Parathyroid adenoma (tissue), 2 donors: ENCODE results near the gene KRIT1.

Source experiments
- H2AFZ ChIP-seq: fragments of 300-600 bp; sonication (generic); one replicate; pipeline ENCODE4 v1.7.0; 2017; ENCODE audit warnings: antibody characterized with exemption, mild to moderate bottlenecking
- H3K27ac ChIP-seq: fragments of 300-600 bp; sonication (generic); one replicate; pipeline ENCODE4 v1.7.0; 2017
- H3K27me3 ChIP-seq: fragments of 300-600 bp; sonication (generic); one replicate; pipeline ENCODE4 v1.7.0; 2017; ENCODE audit warnings: low read length; ENCODE audit not compliant: control insufficient read depth, insufficient read depth
- H3K36me3 ChIP-seq: fragments of 300-600 bp; sonication (generic); one replicate; pipeline ENCODE4 v1.7.0; 2017; ENCODE audit warnings: low read length; ENCODE audit not compliant: control insufficient read depth, insufficient read depth
- H3K4me1 ChIP-seq: fragments of 300-600 bp; sonication (generic); one replicate; pipeline ENCODE4 v1.7.0; 2017; ENCODE audit warnings: control low read depth
- H3K4me2 ChIP-seq: fragments of 300-600 bp; sonication (generic); one replicate; pipeline ENCODE4 v1.7.0; 2017; ENCODE audit warnings: low read length
- H3K4me3 ChIP-seq: fragments of 300-600 bp; sonication (generic); one replicate; pipeline ENCODE4 v1.7.0; 2017; ENCODE audit warnings: low read depth, low read length
- H3K79me2 ChIP-seq: fragments of 300-600 bp; sonication (generic); one replicate; pipeline ENCODE4 v1.7.0; 2017; ENCODE audit warnings: control low read depth
- H3K9ac ChIP-seq: fragments of 300-600 bp; sonication (generic); one replicate; pipeline ENCODE4 v1.7.0; 2017; ENCODE audit warnings: mild to moderate bottlenecking
- H3K9me3 ChIP-seq: fragments of 300-600 bp; sonication (generic); one replicate; pipeline ENCODE4 v1.7.0; 2017; ENCODE audit warnings: low read length; ENCODE audit not compliant: control insufficient read depth
- CTCF ChIP-seq: fragments of 300-600 bp; sonication (generic); IDR thresholded peaks from one replicate; pipeline ENCODE4 v1.7.0; 2017; ENCODE audit warnings: antibody characterized with exemption, mild to moderate bottlenecking
- donor health status: primary hyperparathyroidism.

KRIT1 gene

DNA sequence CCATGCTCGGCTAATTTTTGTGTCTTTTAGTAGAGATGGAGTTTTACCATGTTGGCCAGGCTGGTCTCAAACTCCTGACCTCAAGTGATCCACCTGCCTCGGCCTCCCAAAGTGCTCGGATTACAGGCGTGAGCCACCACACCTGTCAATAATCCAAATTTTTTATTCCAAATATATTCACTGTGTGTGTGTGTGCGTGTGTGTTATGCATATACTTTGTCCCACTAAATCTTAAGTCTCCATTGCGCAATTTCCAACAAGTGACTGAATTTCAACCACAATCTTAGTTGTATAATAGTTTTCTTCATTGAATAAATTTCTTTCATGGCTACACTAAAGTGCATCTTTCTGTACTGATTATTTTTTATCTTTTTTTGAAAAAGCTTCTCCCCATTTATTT lies 2.7 kb downstream of the KRIT1 start:
- Histone ChIP-seq H3K27ac (no peak overlapping the region), H3K4me2 (no peak overlapping the region), H2AFZ (no peak overlapping the region), H3K36me3 (no peaks in the 10 kb centered on the region), H3K27me3 (no peaks in the 10 kb centered on the region), H3K9me3 (no peaks in the 10 kb centered on the region), H3K79me2 (peaks cover 11% of the 10 kb centered on the region), H3K4me3 (no peak overlapping the region), H3K9ac (no peak overlapping the region), H3K4me1 (peaks cover 6% of the 10 kb centered on the region)
- TF ChIP-seq CTCF = no peak

DNA sequence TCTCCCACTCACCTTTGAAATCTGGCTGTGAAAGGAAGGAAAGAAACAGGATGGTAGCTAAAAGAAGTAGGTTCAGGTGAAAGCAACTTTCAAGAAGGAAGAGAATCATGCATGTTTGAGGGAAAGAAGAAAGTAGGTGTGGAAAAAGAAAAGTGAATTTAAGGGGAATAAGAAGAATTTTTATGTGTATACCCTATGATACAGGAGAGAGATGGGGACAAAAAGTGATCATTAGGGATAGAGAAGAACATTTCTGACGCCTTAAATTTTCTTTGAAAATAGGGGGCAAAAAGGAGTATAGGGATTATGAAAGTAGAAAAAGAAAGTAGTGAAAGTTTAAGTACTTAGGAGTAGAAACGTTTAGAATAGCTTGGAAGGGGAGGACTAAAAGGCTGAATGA lies 15.2 kb downstream of the KRIT1 start:
- H3K9ac ChIP-seq = no peak overlapping the region
- H2AFZ ChIP-seq = no peak overlapping the region
- no peaks in the 10 kb centered on the region for H3K4me1 ChIP-seq
- H3K4me3 ChIP-seq = no peak overlapping the region
- H3K27me3 ChIP-seq = no peaks in the 10 kb centered on the region
- TF ChIP-seq CTCF = no peak
- H3K4me2 ChIP-seq = no peak overlapping the region
- no peaks in the 10 kb centered on the region for H3K36me3 ChIP-seq
- no peaks in the 10 kb centered on the region for H3K9me3 ChIP-seq
- H3K27ac ChIP-seq = no peak overlapping the region
- H3K79me2 ChIP-seq = no peaks in the 10 kb centered on the region

- no peak overlapping the region for H3K4me3 ChIP-seq
- no peak overlapping the region for H2AFZ ChIP-seq
- H3K27me3 ChIP-seq = no peaks in the 10 kb centered on the region
- no peak for TF ChIP-seq CTCF
- no peaks in the 10 kb centered on the region for H3K9me3 ChIP-seq
- H3K36me3 ChIP-seq = no peaks in the 10 kb centered on the region
- no peak overlapping the region for H3K9ac ChIP-seq
- no peaks in the 10 kb centered on the region for H3K79me2 ChIP-seq
- H3K27ac ChIP-seq = no peak overlapping the region
- no peaks in the 10 kb centered on the region for H3K4me1 ChIP-seq
- no peak overlapping the region for H3K4me2 ChIP-seq
Observed at GRCh38 chr7:92228742-92229141, 17.0 kb downstream of the KRIT1 start.

DNA sequence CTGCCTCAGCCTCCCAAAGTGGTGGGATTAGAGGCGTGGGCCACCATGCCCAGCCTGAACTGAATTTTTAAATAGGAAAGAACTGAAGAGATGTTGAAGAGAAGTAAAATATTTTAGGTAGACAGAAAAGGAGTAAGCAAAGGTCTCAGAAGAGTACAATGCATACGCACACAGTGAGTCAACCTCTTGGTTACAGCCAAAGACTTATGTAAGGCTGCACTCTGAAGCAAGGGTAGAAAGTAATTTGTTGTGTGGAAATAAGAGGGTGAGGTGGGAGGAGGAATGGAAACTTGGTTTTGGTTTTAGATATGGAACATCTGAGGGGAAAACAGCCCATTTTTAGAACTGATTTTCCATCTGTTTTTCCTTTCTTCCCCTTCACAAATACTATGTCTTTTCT lies 17.6 kb downstream of the KRIT1 start:
- Histone ChIP-seq H2AFZ (no peak overlapping the region), H3K27me3 (no peaks in the 10 kb centered on the region), H3K4me3 (no peak overlapping the region), H3K9ac (no peak overlapping the region), H3K79me2 (no peaks in the 10 kb centered on the region), H3K9me3 (no peaks in the 10 kb centered on the region), H3K36me3 (no peaks in the 10 kb centered on the region), H3K4me2 (no peak overlapping the region), H3K4me1 (no peaks in the 10 kb centered on the region), H3K27ac (no peak overlapping the region)
- no peak for TF ChIP-seq CTCF

DNA sequence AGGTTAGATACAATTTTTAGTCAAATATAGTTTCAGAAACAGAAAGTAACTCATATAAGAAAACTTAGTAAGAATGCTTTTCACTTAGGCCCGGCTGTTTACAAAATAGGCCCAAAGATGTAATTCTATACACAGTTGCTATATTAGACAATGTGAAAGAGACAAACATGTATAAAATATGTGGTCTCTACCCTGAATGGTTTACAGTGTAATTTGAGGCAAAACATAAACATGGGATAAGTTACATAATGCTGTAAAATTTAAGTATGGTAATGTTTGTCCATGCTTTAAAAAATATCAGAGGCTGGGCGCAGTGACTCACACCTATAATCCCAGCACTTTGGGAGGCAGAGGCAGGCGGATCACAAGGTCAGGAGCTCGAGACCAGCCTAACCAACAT lies 18.7 kb downstream of the KRIT1 start:
- Histone ChIP-seq H3K4me1 (no peaks in the 10 kb centered on the region), H3K27ac (no peak overlapping the region), H3K79me2 (no peaks in the 10 kb centered on the region), H3K4me2 (no peak overlapping the region), H3K27me3 (no peaks in the 10 kb centered on the region), H3K9me3 (no peaks in the 10 kb centered on the region), H2AFZ (no peak overlapping the region), H3K4me3 (no peak overlapping the region), H3K36me3 (no peaks in the 10 kb centered on the region), H3K9ac (no peak overlapping the region)
- no peak for TF ChIP-seq CTCF
